GM18870 (cell line): Measurements from ENCODE around the gene TRAIP.
"Not testable (repeated sequence)": the region's sequence is repeated elsewhere in the genome, so short reads cannot be mapped to it uniquely, and the experiment has no call there.

ENCODE experiments used
- ATAC-seq: cut with Tn5 transposase; IDR thresholded peaks from one replicate; pipeline ENCODE4 v1.9.1; 2021; ENCODE audit warnings: moderate library complexity; ENCODE audit not compliant: unreplicated experiment

TRAIP gene

GRCh38 chr3:49793486-49794085, 62.8 kb downstream of the TRAIP start:
- no peak for ATAC-seq

GRCh38 chr3:49792371-49793150, 63.8 kb downstream of the TRAIP start:
- ATAC-seq = no peak

- no peak for ATAC-seq
Measured at GRCh38 chr3:49791571-49791970, 64.8 kb downstream of the TRAIP start.

- no peak for ATAC-seq
Measured at GRCh38 chr3:49790626-49791411, 65.5 kb downstream of the TRAIP start.

- no peak for ATAC-seq
Measured at GRCh38 chr3:49788056-49788455, 68.3 kb downstream of the TRAIP start.

GRCh38 chr3:49787536-49787935, 68.8 kb downstream of the TRAIP start:
- no peak for ATAC-seq

- ATAC-seq = no peak
Measured at GRCh38 chr3:49787182-49787464, 69.2 kb downstream of the TRAIP start.

- ATAC-seq = peak; percentile 99
Measured at GRCh38 chr3:49786357-49787181, 69.8 kb downstream of the TRAIP start, which contains the start of gene IP6K1. Gene IP6K1, minus strand, starts transcription at chr3:49786542. Its CDS starts 38,502 bp downstream, at chr3:49748040.

GRCh38 chr3:49785565-49786356, 70.6 kb downstream of the TRAIP start:
- peak; percentile 29 for ATAC-seq

GRCh38 chr3:49782277-49782676, 74.1 kb downstream of the TRAIP start:
- not testable (repeated sequence) for ATAC-seq

- no peak for ATAC-seq
Measured at GRCh38 chr3:49781415-49782199, 74.8 kb downstream of the TRAIP start.

- not testable (repeated sequence) for ATAC-seq
Measured at GRCh38 chr3:49780975-49781365, 75.4 kb downstream of the TRAIP start.

- no peak for ATAC-seq
Measured at GRCh38 chr3:49780080-49780974, 76.0 kb downstream of the TRAIP start.

GRCh38 chr3:49779358-49780079, 76.8 kb downstream of the TRAIP start:
- no peak for ATAC-seq
